HepG2 (cell line): ENCODE data around the gene RCOR3. TPM values are rescaled to one million over a fixed set of nuclear protein-coding genes. Genes with fewer than 3 reads are reported as not detected.

Source experiments
- ARHGAP35 ChIP-seq: sonication (generic); formaldehyde crosslinking; IDR thresholded peaks from 2 replicates; pipeline ENCODE4 v1.9.0; 2022; ENCODE audit warnings: mild to moderate bottlenecking, inconsistent platforms, moderate library complexity, missing genetic modification reagents, borderline replicate concordance
- HIVEP1 ChIP-seq: sonication (generic); formaldehyde crosslinking; IDR thresholded peaks from 2 replicates; pipeline ENCODE4 v1.4.0; 2020; ENCODE audit warnings: mild to moderate bottlenecking, missing genetic modification reagents
- KDM5A ChIP-seq: fragments of 200-600 bp; sonication (generic); IDR thresholded peaks from 2 replicates; pipeline ENCODE4 v1.7.0; 2018; ENCODE audit warnings: antibody characterized with exemption, mild to moderate bottlenecking, low read length, borderline replicate concordance
- MAF1 ChIP-seq: sonication (generic); formaldehyde crosslinking; IDR thresholded peaks from 2 replicates; pipeline ENCODE4 v1.5.0; 2020; ENCODE audit warnings: missing genetic modification reagents, borderline replicate concordance
- NFE2 ChIP-seq: sonication (generic); formaldehyde crosslinking; IDR thresholded peaks from 2 replicates; pipeline ENCODE4 v1.4.0; 2020; ENCODE audit warnings: missing genetic modification reagents
- NR1H2 ChIP-seq: sonication (generic); formaldehyde crosslinking; IDR thresholded peaks from 2 replicates; pipeline ENCODE4 v1.8.1; 2022; ENCODE audit warnings: low read depth, missing genetic modification reagents, borderline replicate concordance
- NR2F6 ChIP-seq, 2 experiments: IDR thresholded peaks; 2 replicates each; pipeline ENCODE4 v1.6.1; 2016; ENCODE audit warnings: antibody characterized with exemption in 1 of 2, mild to moderate bottlenecking in 1 of 2
- RBAK ChIP-seq: sonication (generic); formaldehyde crosslinking; IDR thresholded peaks from 2 replicates; pipeline ENCODE4 v1.5.1; 2020; ENCODE audit warnings: mild to moderate bottlenecking, missing genetic modification reagents
- TOPORS ChIP-seq: sonication (generic); formaldehyde crosslinking; IDR thresholded peaks from 2 replicates; pipeline ENCODE4 v1.8.0; 2023; ENCODE audit warnings: mild to moderate bottlenecking, missing genetic modification reagents
- ZNF589 ChIP-seq: sonication (generic); formaldehyde crosslinking; conservative IDR thresholded peaks from 2 replicates; pipeline ENCODE4 v1.8.0; 2022; ENCODE audit warnings: mild to moderate bottlenecking, moderate library complexity, missing genetic modification reagents
- polyA plus RNA-seq, 8 experiments: library from polyadenylated mRNA; depleted of rRNA in 3 of 8; stranded (reverse) in 7 of 8; unstranded in 1 of 8; fragments of >200 nt; fragmentation: Illumina TruSeq in 4 of 8; extraction: Trizol in 4 of 8; gene quantifications; 2 replicates each; pipeline versions ENCODE4 v1.2.1 to v1.2.3, GENCODE V29; 2011 to 2016; ENCODE audit warnings: low read depth in 4 of 8, missing spikeins in 1 of 8, mixed read lengths in 1 of 8; ENCODE audit not compliant: insufficient read depth in 1 of 8
- total RNA-seq, 5 experiments: library from RNA; depleted of rRNA; stranded (reverse); fragments of >200 nt; fragmentation: Illumina TruSeq; extraction: Trizol; gene quantifications; 2 replicates each; pipeline ENCODE4 v1.2.3, GENCODE V29; 2016; ENCODE audit warnings: low read depth in 1 of 5
- TF ChIP-seq, protein P1 (sequence below): sonication (generic); formaldehyde crosslinking; IDR thresholded peaks from 2 replicates; pipeline ENCODE4 v1.4.0; 2020; ENCODE audit warnings: low read depth, missing genetic modification reagents
- TF ChIP-seq, protein P2 (sequence below): sonication (generic); formaldehyde crosslinking; conservative IDR thresholded peaks from 2 replicates; pipeline ENCODE4 v1.4.0; 2020; ENCODE audit warnings: mild to moderate bottlenecking, missing genetic modification reagents, moderate library complexity
- TF ChIP-seq, protein P3 (sequence below): IDR thresholded peaks from 2 replicates; pipeline ENCODE4 v1.4.0; 2020; ENCODE audit warnings: mild to moderate bottlenecking, missing genetic modification reagents

Gene RCOR3
- total and polyA plus RNA-seq, 2 of the 13 experiments (the other 11 are each of a cell fraction or from before 2014, with no cell fraction given): 16.8 to 31.6 TPM

DNA sequence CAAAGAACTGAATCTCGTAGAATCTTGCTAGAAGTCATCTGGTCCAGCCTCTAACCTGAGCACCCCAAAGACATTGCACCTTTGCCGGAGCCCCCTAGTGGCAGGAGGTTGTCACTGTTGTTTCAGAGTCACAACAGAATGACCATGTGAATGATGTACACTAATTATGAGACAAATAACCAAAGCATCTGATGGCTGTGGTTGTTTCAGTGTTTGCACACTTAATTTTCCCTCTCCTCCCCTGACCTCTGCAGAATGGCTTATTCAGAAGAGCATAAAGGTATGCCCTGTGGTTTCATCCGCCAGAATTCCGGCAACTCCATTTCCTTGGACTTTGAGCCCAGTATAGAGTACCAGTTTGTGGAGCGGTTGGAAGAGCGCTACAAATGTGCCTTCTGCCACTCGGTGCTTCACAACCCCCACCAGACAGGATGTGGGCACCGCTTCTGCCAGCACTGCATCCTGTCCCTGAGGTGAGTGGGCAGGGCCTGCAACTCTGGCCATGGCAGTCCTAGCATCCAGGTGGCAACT is 93.9 kb downstream of the RCOR3 start (continued):
- TF ChIP-seq, protein P1, sequence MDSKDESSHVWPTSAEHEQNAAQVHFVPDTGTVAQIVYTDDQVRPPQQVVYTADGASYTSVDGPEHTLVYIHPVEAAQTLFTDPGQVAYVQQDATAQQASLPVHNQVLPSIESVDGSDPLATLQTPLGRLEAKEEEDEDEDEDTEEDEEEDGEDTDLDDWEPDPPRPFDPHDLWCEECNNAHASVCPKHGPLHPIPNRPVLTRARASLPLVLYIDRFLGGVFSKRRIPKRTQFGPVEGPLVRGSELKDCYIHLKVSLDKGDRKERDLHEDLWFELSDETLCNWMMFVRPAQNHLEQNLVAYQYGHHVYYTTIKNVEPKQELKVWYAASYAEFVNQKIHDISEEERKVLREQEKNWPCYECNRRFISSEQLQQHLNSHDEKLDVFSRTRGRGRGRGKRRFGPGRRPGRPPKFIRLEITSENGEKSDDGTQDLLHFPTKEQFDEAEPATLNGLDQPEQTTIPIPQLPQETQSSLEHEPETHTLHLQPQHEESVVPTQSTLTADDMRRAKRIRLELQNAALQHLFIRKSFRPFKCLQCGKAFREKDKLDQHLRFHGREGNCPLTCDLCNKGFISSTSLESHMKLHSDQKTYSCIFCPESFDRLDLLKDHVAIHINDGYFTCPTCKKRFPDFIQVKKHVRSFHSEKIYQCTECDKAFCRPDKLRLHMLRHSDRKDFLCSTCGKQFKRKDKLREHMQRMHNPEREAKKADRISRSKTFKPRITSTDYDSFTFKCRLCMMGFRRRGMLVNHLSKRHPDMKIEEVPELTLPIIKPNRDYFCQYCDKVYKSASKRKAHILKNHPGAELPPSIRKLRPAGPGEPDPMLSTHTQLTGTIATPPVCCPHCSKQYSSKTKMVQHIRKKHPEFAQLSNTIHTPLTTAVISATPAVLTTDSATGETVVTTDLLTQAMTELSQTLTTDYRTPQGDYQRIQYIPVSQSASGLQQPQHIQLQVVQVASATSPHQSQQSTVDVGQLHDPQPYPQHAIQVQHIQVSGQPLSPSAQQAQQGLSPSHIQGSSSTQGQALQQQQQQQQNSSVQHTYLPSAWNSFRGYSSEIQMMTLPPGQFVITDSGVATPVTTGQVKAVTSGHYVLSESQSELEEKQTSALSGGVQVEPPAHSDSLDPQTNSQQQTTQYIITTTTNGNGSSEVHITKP (CRISPR knock-in tag): no peak
- TF ChIP-seq NR1H2 (CRISPR knock-in tag): no peak
- TF ChIP-seq NFE2 (CRISPR knock-in tag): no peak
- TF ChIP-seq TOPORS (CRISPR knock-in tag): no peak
- no peak for TF ChIP-seq KDM5A
- no peak for TF ChIP-seq MAF1
- TF ChIP-seq NR2F6 (IDR thresholded peaks at IDR 0.05): 0 out of 2 replicates have a peak, but pooled peaks have one; percentile 18
- 0 out of 2 replicates have a peak, but pooled peaks have one; percentile 34 for TF ChIP-seq NR2F6 (CRISPR knock-in tag; IDR thresholded peaks at IDR 0.05)
- no peak for TF ChIP-seq ARHGAP35 (CRISPR knock-in tag)
- TF ChIP-seq, protein P2, sequence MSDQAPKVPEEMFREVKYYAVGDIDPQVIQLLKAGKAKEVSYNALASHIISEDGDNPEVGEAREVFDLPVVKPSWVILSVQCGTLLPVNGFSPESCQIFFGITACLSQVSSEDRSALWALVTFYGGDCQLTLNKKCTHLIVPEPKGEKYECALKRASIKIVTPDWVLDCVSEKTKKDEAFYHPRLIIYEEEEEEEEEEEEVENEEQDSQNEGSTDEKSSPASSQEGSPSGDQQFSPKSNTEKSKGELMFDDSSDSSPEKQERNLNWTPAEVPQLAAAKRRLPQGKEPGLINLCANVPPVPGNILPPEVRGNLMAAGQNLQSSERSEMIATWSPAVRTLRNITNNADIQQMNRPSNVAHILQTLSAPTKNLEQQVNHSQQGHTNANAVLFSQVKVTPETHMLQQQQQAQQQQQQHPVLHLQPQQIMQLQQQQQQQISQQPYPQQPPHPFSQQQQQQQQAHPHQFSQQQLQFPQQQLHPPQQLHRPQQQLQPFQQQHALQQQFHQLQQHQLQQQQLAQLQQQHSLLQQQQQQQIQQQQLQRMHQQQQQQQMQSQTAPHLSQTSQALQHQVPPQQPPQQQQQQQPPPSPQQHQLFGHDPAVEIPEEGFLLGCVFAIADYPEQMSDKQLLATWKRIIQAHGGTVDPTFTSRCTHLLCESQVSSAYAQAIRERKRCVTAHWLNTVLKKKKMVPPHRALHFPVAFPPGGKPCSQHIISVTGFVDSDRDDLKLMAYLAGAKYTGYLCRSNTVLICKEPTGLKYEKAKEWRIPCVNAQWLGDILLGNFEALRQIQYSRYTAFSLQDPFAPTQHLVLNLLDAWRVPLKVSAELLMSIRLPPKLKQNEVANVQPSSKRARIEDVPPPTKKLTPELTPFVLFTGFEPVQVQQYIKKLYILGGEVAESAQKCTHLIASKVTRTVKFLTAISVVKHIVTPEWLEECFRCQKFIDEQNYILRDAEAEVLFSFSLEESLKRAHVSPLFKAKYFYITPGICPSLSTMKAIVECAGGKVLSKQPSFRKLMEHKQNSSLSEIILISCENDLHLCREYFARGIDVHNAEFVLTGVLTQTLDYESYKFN (CRISPR knock-in tag): 0 out of 2 replicates have a peak, but pooled peaks have one; percentile 25
- no peak for TF ChIP-seq ZNF589 (CRISPR knock-in tag)
- no peak for TF ChIP-seq RBAK (CRISPR knock-in tag)
- TF ChIP-seq HIVEP1: no peak
- TF ChIP-seq, protein P3, sequence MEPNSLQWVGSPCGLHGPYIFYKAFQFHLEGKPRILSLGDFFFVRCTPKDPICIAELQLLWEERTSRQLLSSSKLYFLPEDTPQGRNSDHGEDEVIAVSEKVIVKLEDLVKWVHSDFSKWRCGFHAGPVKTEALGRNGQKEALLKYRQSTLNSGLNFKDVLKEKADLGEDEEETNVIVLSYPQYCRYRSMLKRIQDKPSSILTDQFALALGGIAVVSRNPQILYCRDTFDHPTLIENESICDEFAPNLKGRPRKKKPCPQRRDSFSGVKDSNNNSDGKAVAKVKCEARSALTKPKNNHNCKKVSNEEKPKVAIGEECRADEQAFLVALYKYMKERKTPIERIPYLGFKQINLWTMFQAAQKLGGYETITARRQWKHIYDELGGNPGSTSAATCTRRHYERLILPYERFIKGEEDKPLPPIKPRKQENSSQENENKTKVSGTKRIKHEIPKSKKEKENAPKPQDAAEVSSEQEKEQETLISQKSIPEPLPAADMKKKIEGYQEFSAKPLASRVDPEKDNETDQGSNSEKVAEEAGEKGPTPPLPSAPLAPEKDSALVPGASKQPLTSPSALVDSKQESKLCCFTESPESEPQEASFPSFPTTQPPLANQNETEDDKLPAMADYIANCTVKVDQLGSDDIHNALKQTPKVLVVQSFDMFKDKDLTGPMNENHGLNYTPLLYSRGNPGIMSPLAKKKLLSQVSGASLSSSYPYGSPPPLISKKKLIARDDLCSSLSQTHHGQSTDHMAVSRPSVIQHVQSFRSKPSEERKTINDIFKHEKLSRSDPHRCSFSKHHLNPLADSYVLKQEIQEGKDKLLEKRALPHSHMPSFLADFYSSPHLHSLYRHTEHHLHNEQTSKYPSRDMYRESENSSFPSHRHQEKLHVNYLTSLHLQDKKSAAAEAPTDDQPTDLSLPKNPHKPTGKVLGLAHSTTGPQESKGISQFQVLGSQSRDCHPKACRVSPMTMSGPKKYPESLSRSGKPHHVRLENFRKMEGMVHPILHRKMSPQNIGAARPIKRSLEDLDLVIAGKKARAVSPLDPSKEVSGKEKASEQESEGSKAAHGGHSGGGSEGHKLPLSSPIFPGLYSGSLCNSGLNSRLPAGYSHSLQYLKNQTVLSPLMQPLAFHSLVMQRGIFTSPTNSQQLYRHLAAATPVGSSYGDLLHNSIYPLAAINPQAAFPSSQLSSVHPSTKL: peak; percentile 75
